GM08714 (cell line): ENCODE data around the gene PON2.
A peak's percentile ranks its signal among the peaks of the same experiment; 100 is the strongest.
"Not testable (repeated sequence)": the region's sequence is repeated elsewhere in the genome, so short reads cannot be mapped to it uniquely, and the experiment has no call there.

Experiments
- H3K4me3 ChIP-seq: fragments of 200-500 bp; sonication (Bioruptor generic); 2 replicates; pipeline ENCODE4 v1.5.1; 2014; ENCODE audit warnings: mild to moderate bottlenecking, low read length, inconsistent platforms
- ZNF274 ChIP-seq: IDR thresholded peaks from 2 replicates; pipeline ENCODE4 v1.6.1; 2012; ENCODE audit warnings: mild to moderate bottlenecking, low read depth, low read length

Gene PON2

GRCh38 chr7:95405208-95405607, 29.6 kb downstream of the PON2 start:
- no peak overlapping the region for H3K4me3 ChIP-seq
- TF ChIP-seq ZNF274: no peak

DNA sequence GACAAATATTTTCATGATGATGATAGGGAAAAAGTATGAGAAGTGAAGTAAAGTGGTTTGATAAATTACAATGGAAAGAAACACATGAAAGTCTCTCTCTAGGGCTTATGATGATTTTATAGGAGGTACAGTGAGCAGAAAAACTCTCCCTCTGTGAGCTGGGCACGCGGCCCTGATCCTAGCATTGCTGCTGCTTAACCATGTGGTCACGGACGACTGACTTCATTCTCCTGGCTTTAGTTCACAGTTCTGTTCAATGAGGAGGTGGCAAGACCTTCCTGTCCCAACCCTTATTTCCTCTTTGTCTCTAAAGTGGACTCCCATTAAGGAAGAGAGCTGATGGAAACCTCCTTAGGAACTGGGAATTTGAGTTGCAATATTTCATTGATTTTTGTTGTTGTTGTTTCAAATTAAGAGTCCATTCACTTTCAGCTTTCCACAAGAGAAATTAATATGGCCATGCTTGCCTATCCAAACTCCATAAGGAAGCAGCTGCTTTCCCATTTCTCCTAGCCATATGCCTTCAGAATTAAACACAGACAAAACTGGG, 30.4 kb downstream of the PON2 start:
- TF ChIP-seq ZNF274: no peak
- H3K4me3 ChIP-seq: no peak overlapping the region

- no peak overlapping the region for H3K4me3 ChIP-seq
- TF ChIP-seq ZNF274: no peak
Measured at GRCh38 chr7:95398155-95398940, 36.5 kb downstream of the PON2 start.

GRCh38 chr7:95397381-95397780, 37.4 kb downstream of the PON2 start:
- H3K4me3 ChIP-seq: no peak overlapping the region
- no peak for TF ChIP-seq ZNF274

- H3K4me3 ChIP-seq: peak within 1 kb of the TSS; percentile 26; the same call in 1 of the 2 replicates
Measured at GRCh38 chr7:95396136-95397032, 38.4 kb downstream of the PON2 start, which contains the start of gene PON3. TSS of gene PON3 (minus strand) at chr7:95396375. CDS start at chr7:95396350, 25 bp downstream.

GRCh38 chr7:95395755-95396135, 39.1 kb downstream of the PON2 start:
- H3K4me3 ChIP-seq: no peak overlapping the region; the same call in 1 of the 2 replicates
- TF ChIP-seq ZNF274: no peak

More at GRCh38 chr7:95396136-95397032, 38.4 kb downstream of the PON2 start, which contains the start of gene PON3:
- TF ChIP-seq ZNF274: no peak

DNA sequence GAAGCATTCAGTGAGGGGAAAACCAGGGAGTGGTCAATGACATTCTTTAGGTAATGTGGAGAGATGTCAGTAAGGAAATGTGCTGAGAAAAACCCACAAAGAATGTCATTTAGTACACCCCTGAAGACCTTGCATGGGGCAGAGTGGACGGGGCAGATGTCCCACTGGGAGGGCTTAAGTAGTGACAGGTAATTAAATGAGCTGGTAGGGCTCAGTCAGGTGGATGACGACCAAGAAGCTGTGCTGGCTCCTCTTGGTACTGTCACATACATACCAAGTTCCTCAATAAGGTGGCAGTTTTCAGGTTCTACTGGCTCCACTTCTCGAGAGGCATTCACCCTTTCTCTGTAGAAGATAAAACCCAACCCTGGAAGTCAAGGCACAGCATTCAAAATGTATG, 40.5 kb downstream of the PON2 start:
- H3K4me3 ChIP-seq: no peak overlapping the region
- no peak for TF ChIP-seq ZNF274

- no peak overlapping the region for H3K4me3 ChIP-seq
- TF ChIP-seq ZNF274: no peak
Measured at GRCh38 chr7:95391761-95392160, 43.1 kb downstream of the PON2 start.

GRCh38 chr7:95389516-95389915, 45.3 kb downstream of the PON2 start:
- TF ChIP-seq ZNF274: no peak
- no peak overlapping the region for H3K4me3 ChIP-seq

- not testable (repeated sequence) for H3K4me3 ChIP-seq
Measured at GRCh38 chr7:95379457-95379856, 55.4 kb downstream of the PON2 start.

GRCh38 chr7:95376632-95377400, 58.0 kb downstream of the PON2 start:
- no peak overlapping the region for H3K4me3 ChIP-seq
- TF ChIP-seq ZNF274: no peak

DNA sequence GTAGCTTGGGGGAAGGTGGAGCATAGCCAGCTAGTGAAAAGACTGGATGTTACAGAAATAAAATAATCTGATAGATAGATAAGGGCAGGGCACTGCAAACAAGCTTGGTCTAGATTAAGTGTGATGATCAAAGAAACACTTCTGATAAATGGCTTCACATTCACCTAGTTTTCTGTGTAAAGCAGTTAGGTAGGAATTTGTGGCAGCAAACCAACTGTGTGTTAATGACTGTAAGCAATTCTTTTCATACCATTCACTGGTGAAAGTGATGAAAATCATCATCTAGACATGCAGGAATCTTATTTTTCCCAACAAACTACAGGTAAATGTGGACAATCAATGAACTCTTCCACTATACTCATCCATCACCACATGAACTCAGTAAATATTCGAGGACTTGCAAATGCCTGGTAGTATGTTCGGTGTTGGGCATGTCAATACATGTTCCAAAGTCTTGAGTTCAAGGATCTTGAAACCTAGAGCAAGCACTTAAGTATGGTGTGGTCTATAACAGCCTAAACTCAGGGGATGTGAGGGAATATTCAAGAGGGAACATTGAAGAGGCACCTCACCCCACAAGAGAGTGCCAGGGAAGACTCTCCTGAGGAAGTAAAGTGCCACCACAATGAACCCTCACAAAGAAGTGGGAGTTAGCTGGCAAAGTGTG, 59.1 kb downstream of the PON2 start:
- H3K4me3 ChIP-seq: no peak overlapping the region
- TF ChIP-seq ZNF274: no peak

GRCh38 chr7:95373323-95373722, 61.5 kb downstream of the PON2 start:
- no peak overlapping the region for H3K4me3 ChIP-seq
- TF ChIP-seq ZNF274: no peak

DNA sequence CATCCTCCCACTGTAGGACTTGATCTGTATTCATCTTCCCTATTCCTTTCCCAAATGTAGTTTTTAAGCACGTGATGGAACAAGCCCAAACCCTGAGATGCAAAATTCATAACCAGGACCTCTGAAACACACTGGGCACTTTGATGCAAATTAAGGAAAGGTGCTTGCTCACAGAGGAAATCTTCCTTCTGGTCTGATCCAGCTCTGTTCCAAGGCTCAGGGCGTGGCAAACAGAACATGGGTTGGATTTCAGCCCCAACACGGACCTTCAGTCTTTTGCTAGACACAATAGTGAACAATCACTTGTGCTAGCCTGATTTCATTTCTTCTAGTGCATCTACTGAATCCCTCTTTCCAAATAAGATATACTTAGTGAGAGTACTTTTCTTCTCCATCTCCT, 66.6 kb downstream of the PON2 start:
- no peak overlapping the region for H3K4me3 ChIP-seq
- no peak for TF ChIP-seq ZNF274
